ENCODE results near the gene OR9A4. TPM values are rescaled to one million over a fixed set of nuclear protein-coding genes. Genes with fewer than 3 reads are reported as not detected.

OR9A4 gene
- total RNA-seq, 6 donors from 2014 or later, result not detected

DNA sequence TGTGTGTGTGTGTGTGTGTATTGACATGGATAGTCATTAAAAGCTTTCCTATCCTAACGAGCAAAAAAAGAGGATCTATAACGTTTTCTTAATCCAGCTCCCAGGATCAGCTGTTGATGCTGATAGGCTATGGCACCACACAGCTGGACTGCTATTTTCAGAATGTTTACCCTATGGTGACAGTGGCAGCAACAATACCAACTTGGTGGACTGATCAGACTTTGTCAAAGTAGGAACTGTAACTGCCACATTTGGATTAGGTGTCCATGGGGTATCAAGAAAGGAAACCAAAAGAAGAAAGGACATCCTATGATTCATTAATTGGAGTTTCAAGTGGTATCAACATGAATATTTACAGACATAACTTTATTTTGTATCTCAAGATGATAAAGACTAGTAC is 33.3 kb downstream of the OR9A4 start:
- 47 to 58% methylated on average over 2 of the region's 2 CpGs for WGBS, 2 donors
- no peak for DNase-seq

DNA sequence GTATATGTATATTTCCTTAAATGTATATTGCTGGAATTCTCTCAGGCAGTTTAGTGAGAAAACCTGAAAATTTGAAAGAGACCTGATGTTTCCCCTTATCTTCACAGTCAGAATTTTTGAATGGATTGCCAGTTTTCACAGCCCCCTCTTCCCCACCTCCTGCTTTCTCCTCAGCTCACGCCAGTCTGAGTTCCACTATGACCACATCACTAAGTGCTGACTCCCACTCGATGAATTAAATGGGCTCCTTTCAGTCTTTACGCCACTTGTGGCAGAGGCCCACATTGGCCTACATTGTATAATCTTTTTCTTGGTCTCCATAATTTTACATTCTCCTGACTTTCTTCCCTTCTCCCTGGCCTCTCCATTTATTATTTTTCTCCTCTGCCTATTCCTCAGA is 33.7 kb downstream of the OR9A4 start:
- ATAC-seq (ENCODE audit: low FRiP score in 2 of 2) (no peak), DNase-seq (no peak)
- Histone ChIP-seq H3K36me3 (no peaks in the 10 kb centered on the region), H3K4me1 (no peaks in the 10 kb centered on the region), H3K27me3 (no peaks in the 10 kb centered on the region), H3K4me3 (no peak overlapping the region), H3K27ac (no peak overlapping the region), H3K9me3 (no peaks in the 10 kb centered on the region)
- WGBS, 2 donors, result 87 to 89% methylated on average over 3 of the region's 3 CpGs
- TF ChIP-seq EP300 (IDR thresholded peaks at IDR 0.05) (no peak), POLR2AphosphoS5 (IDR thresholded peaks at IDR 0.05) (no peak), POLR2A (IDR thresholded peaks at IDR 0.05) (no peak)
- TF ChIP-seq, protein P1, sequence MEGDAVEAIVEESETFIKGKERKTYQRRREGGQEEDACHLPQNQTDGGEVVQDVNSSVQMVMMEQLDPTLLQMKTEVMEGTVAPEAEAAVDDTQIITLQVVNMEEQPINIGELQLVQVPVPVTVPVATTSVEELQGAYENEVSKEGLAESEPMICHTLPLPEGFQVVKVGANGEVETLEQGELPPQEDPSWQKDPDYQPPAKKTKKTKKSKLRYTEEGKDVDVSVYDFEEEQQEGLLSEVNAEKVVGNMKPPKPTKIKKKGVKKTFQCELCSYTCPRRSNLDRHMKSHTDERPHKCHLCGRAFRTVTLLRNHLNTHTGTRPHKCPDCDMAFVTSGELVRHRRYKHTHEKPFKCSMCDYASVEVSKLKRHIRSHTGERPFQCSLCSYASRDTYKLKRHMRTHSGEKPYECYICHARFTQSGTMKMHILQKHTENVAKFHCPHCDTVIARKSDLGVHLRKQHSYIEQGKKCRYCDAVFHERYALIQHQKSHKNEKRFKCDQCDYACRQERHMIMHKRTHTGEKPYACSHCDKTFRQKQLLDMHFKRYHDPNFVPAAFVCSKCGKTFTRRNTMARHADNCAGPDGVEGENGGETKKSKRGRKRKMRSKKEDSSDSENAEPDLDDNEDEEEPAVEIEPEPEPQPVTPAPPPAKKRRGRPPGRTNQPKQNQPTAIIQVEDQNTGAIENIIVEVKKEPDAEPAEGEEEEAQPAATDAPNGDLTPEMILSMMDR (IDR thresholded peaks at IDR 0.05), result no peak

More for the DNA sequence above, 33.3 kb downstream of the OR9A4 start:
- H3K4me1 ChIP-seq, result no peaks in the 10 kb centered on the region
- ATAC-seq (ENCODE audit: low FRiP score in 2 of 2), result no peak
- H3K27ac ChIP-seq, result no peak overlapping the region
- H3K4me3 ChIP-seq, result no peak overlapping the region
- TF ChIP-seq, protein P1 (IDR thresholded peaks at IDR 0.05), result no peak
- TF ChIP-seq EP300 (IDR thresholded peaks at IDR 0.05) (no peak), POLR2AphosphoS5 (IDR thresholded peaks at IDR 0.05) (no peak)
- no peaks in the 10 kb centered on the region for H3K27me3 ChIP-seq
- H3K9me3 ChIP-seq, result no peaks in the 10 kb centered on the region
- no peaks in the 10 kb centered on the region for H3K36me3 ChIP-seq

DNA sequence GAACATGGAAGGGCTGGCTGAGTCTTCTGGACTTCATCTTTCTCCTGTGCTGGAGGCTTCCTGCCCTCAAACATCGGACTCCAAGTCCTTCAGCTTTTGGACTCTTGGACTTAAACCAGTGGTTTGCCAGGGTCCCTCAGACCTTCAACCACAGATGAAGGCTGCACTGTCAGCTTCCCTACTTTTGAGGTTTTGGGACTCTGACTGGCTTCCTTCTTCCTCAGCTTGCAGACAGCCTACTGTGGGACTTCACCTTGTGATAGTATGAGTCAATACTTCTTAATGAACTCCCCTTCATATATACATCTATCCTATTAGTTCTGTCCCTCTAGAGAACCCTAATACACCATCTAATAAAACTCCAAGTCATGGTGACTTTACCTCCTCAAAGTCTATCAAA is 34.6 kb downstream of the OR9A4 start:
- TF ChIP-seq POLR2AphosphoS5 (IDR thresholded peaks at IDR 0.05) (no peak), POLR2A (IDR thresholded peaks at IDR 0.05) (no peak), EP300 (IDR thresholded peaks at IDR 0.05) (no peak)
- TF ChIP-seq, protein P1 (IDR thresholded peaks at IDR 0.05), result no peak
- no peaks in the 10 kb centered on the region for H3K27me3 ChIP-seq
- H3K4me3 ChIP-seq, result no peak overlapping the region
- WGBS, 2 donors, result 75 to 83% methylated on average over 1 of the region's 1 CpG
- ATAC-seq (ENCODE audit: low FRiP score in 2 of 2) (no peak), DNase-seq (peak in 1 of 2 donors; percentile 40)
- no peaks in the 10 kb centered on the region for H3K9me3 ChIP-seq
- H3K27ac ChIP-seq, result no peak overlapping the region
- H3K36me3 ChIP-seq, result no peaks in the 10 kb centered on the region
- H3K4me1 ChIP-seq, result no peaks in the 10 kb centered on the region

DNA sequence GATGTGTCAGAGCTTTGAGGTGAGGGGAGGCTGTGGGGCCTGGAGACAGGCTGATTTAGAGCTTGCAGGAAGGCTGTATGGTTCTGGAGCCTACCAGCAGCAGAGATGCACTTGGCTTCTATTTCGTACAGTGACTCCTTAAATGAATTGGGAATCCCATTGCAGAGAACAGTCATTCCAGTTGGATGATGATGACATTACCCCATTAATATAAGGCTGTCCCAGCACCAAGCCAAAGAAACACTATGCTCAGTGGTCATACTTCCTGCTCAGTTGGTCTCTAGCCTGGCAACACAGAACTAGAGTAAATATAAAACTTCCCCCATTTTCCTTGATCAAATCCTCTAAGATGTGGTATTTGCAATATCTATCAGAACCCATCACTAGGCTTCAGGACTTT is 36.3 kb downstream of the OR9A4 start:
- no peaks in the 10 kb centered on the region for H3K9me3 ChIP-seq
- no peaks in the 10 kb centered on the region for H3K4me1 ChIP-seq
- TF ChIP-seq EP300 (IDR thresholded peaks at IDR 0.05) (no peak), POLR2A (IDR thresholded peaks at IDR 0.05) (no peak), POLR2AphosphoS5 (IDR thresholded peaks at IDR 0.05) (no peak)
- TF ChIP-seq, protein P1 (IDR thresholded peaks at IDR 0.05), result no peak
- no peak overlapping the region for H3K4me3 ChIP-seq
- no peak for ATAC-seq (ENCODE audit: low FRiP score in 2 of 2)
- WGBS, 2 donors, result 80 to 94% methylated on average over 1 of the region's 1 CpG
- DNase-seq, result no peak
- no peaks in the 10 kb centered on the region for H3K36me3 ChIP-seq
- no peak overlapping the region for H3K27ac ChIP-seq
- H3K27me3 ChIP-seq, result no peaks in the 10 kb centered on the region

DNA sequence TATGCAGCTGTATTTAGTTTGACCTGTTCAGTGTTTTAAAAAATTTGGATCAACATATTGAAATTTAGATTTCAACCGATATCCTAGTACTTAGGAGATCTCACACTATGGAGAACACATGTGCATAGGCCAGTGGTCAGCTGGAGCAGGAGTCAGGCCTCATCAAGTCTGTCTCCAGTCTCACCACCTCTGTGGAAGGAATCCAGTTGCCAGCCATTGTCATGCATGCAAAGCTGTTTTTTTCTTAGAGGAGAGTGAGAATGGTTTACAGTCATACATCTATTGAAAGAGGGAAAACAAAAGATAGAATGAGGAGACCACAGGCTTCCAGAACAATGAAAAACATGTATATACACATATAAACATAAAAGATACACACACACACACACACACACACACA is 38.1 kb downstream of the OR9A4 start:
- TF ChIP-seq, protein P1 (IDR thresholded peaks at IDR 0.05), result no peak
- TF ChIP-seq EP300 (IDR thresholded peaks at IDR 0.05), result no peak
- TF ChIP-seq POLR2AphosphoS5 (IDR thresholded peaks at IDR 0.05), result no peak
- no peak for TF ChIP-seq POLR2A (IDR thresholded peaks at IDR 0.05)
- no peaks in the 10 kb centered on the region for H3K27me3 ChIP-seq
- H3K36me3 ChIP-seq, result no peaks in the 10 kb centered on the region
- no peak overlapping the region for H3K4me3 ChIP-seq
- no peak for ATAC-seq (ENCODE audit: low FRiP score in 2 of 2)
- WGBS, 2 donors, result 80 to 91% methylated on average over 1 of the region's 1 CpG
- no peak for DNase-seq
- H3K27ac ChIP-seq, result no peak overlapping the region
- H3K9me3 ChIP-seq, result no peaks in the 10 kb centered on the region
- H3K4me1 ChIP-seq, result no peaks in the 10 kb centered on the region
